Naive thymus-derived CD4-positive, alpha-beta T cell (primary cell): ENCODE data around the gene WRAP73. TPM values are rescaled to one million over a fixed set of nuclear protein-coding genes. Genes with fewer than 3 reads are reported as not detected.

ENCODE experiments used
- ATAC-seq: fragments of 150-1000 bp; cut with Tn5 transposase; 2 replicates; pipeline ENCODE4 v1.10.0; 2021; ENCODE audit warnings: mild to moderate bottlenecking, moderate library complexity
- CTCF ChIA-PET: fragments of 350-600 bp; sonication (Branson Sonifier 250); formaldehyde crosslinking; loops from one replicate; lab custom pipeline; 2021; ENCODE audit warnings: antibody characterized with exemption; lab: Charles Lee
- POLR2A ChIA-PET: fragments of 350-600 bp; sonication (Branson Sonifier 250); formaldehyde crosslinking; loops from one replicate; lab custom pipeline; 2021; ENCODE audit warnings: antibody characterized with exemption, inconsistent platforms; lab: Charles Lee
- DNase-seq, 9 donors: peaks; one replicate each; pipeline versions ENCODE4 v3.0.0 to v3.0.0-alpha.2; 2020 to 2022; ENCODE audit warnings: mixed read lengths in 1 of 9
- H3K27ac ChIP-seq: one replicate; pipeline ENCODE4 v1.7.0; 2013; ENCODE audit warnings: mild to moderate bottlenecking, low read depth, low read length, moderate library complexity
- H3K27me3 ChIP-seq, 2 donors: one replicate each; pipeline ENCODE4 v1.7.0; 2013; ENCODE audit warnings: low read length in 2 of 2, mild to moderate bottlenecking in 2 of 2, moderate library complexity in 2 of 2; ENCODE audit not compliant: control insufficient read depth in 2 of 2, insufficient read depth in 2 of 2
- H3K36me3 ChIP-seq, 3 experiments: 1 replicate in 2 of 3; 2 replicates in 1 of 3; pipeline ENCODE4 v1.7.0; 2013; ENCODE audit warnings: low read length in 3 of 3, mild to moderate bottlenecking in 3 of 3, moderate library complexity in 1 of 3; ENCODE audit not compliant: insufficient read depth in 3 of 3, control insufficient read depth in 2 of 3
- H3K4me1 ChIP-seq, 2 donors: one replicate each; pipeline ENCODE4 v1.7.0; 2013; ENCODE audit warnings: low read length in 2 of 2, mild to moderate bottlenecking in 2 of 2, moderate library complexity in 1 of 2; ENCODE audit not compliant: control insufficient read depth in 2 of 2, insufficient read depth in 2 of 2
- H3K4me3 ChIP-seq: 2 replicates; pipeline ENCODE4 v1.7.0; 2013; ENCODE audit warnings: mild to moderate bottlenecking, low read length
- H3K9me3 ChIP-seq, 3 experiments: 1 replicate in 2 of 3; 2 replicates in 1 of 3; pipeline ENCODE4 v1.7.0; 2013; ENCODE audit warnings: low read length in 3 of 3; ENCODE audit not compliant: control insufficient read depth in 2 of 3
- H3K27ac Mint-ChIP-seq, 9 donors: one replicate each; pipeline ENCODE4 v1.8.0; 2020 to 2022; ENCODE audit warnings: mixed read lengths in 9 of 9, mild to moderate bottlenecking in 8 of 9, moderate library complexity in 5 of 9, inconsistent platforms in 2 of 9
- H3K27me3 Mint-ChIP-seq, 5 donors: one replicate each; pipeline ENCODE4 v1.8.0; 2021 to 2022; ENCODE audit warnings: mixed read lengths in 5 of 5, mild to moderate bottlenecking in 1 of 5
- H3K36me3 Mint-ChIP-seq, 5 donors: one replicate each; pipeline ENCODE4 v1.8.0; 2020 to 2022; ENCODE audit warnings: mixed read lengths in 5 of 5, mild to moderate bottlenecking in 3 of 5, inconsistent platforms in 1 of 5
- H3K4me1 Mint-ChIP-seq, 7 donors: one replicate each; pipeline ENCODE4 v1.8.0; 2020 to 2022; ENCODE audit warnings: mixed read lengths in 7 of 7, mild to moderate bottlenecking in 3 of 7, inconsistent platforms in 1 of 7
- H3K4me3 Mint-ChIP-seq, 10 donors: one replicate each; pipeline ENCODE4 v1.8.0; 2020 to 2022; ENCODE audit warnings: mild to moderate bottlenecking in 10 of 10, mixed read lengths in 10 of 10, moderate library complexity in 6 of 10, inconsistent platforms in 2 of 10
- H3K9me3 Mint-ChIP-seq, 11 donors: one replicate each; pipeline ENCODE4 v1.8.0; 2020 to 2022; ENCODE audit warnings: mixed read lengths in 11 of 11, mild to moderate bottlenecking in 4 of 11, inconsistent platforms in 1 of 11, moderate library complexity in 1 of 11
- intact Hi-C, 2 donors: fragments of 100-400 bp; cut with micrococcal nuclease; formaldehyde crosslinking; loops; one replicate each; pipeline ENCODE4 v1.15.1; 2023
- polyA plus RNA-seq, 2 donors: library from polyadenylated mRNA; unstranded; fragments of 300-500 nt; fragmentation: Illumina TruSeq; gene quantifications; one replicate each; pipeline ENCODE4 v1.2.3, GENCODE V29; 2021
- total RNA-seq, 6 experiments: library from RNA in 5 of 6; stranded (reverse) in 5 of 6; gene quantifications; 1 replicate in 5 of 6; 2 replicates in 1 of 6; pipeline ENCODE4 v1.2.3 and lab custom pipeline; 2021 to 2026

The WRAP73 gene
- total and polyA plus RNA-seq, 7 experiments from 2014 or later, result 25.5 to 42.0 (median 36.3) TPM

- H3K4me1 Mint-ChIP-seq, result peaks cover 0 to 6% (median 0%) of the 10 kb centered on the region in 7 donors
- no peak for ATAC-seq
- ChIA-PET CTCF (no interaction called here), POLR2A (no interaction called here)
- intact Hi-C loops, result no loop called here
- DNase-seq, result no peak
- Histone ChIP-seq H3K4me3 (no peak overlapping the region), H3K4me1 (no peaks in the 10 kb centered on the region), H3K27ac (no peak overlapping the region), H3K9me3 (no peaks in the 10 kb centered on the region), H3K27me3 (no peaks in the 10 kb centered on the region), H3K36me3 (no peaks in the 10 kb centered on the region)
- H3K27ac Mint-ChIP-seq, result no peak overlapping the region
- H3K36me3 Mint-ChIP-seq, result no peaks in the 10 kb centered on the region
- H3K9me3 Mint-ChIP-seq, result no peaks in the 10 kb centered on the region
- peaks cover 0 to 19% (median 5%) of the 10 kb centered on the region in 5 donors for H3K27me3 Mint-ChIP-seq
- H3K4me3 Mint-ChIP-seq, result no peak overlapping the region
Observed at GRCh38 chr1:3669421-3669821, 19.5 kb upstream of the WRAP73 start.

- H3K36me3 ChIP-seq, result no peaks in the 10 kb centered on the region
- H3K4me1 Mint-ChIP-seq, result peaks cover 0 to 6% (median 0%) of the 10 kb centered on the region in 7 donors
- no peaks in the 10 kb centered on the region for H3K9me3 Mint-ChIP-seq
- no peaks in the 10 kb centered on the region for H3K9me3 ChIP-seq
- H3K27ac Mint-ChIP-seq, result no peak overlapping the region
- H3K27me3 ChIP-seq, result no peaks in the 10 kb centered on the region
- CTCF ChIA-PET, result interaction anchor here (0.6 kb wide), 1 partner anchor 244 kb away, joined by 3 read pairs; no protein-coding TSS in a partner anchor
- peaks cover 0 to 19% (median 5%) of the 10 kb centered on the region in 5 donors for H3K27me3 Mint-ChIP-seq
- no peak overlapping the region for H3K4me3 ChIP-seq
- DNase-seq, result no peak
- no peak overlapping the region for H3K4me3 Mint-ChIP-seq
- no peaks in the 10 kb centered on the region for H3K36me3 Mint-ChIP-seq
- H3K27ac ChIP-seq, result no peak overlapping the region
- no peaks in the 10 kb centered on the region for H3K4me1 ChIP-seq
- peak; percentile 55 for ATAC-seq
- POLR2A ChIA-PET, result no interaction called here
- intact Hi-C loops, result no loop called here
Observed at GRCh38 chr1:3668585-3669300, 18.8 kb upstream of the WRAP73 start.

GRCh38 chr1:3668148-3668547 lies 18.2 kb upstream of the WRAP73 start:
- ATAC-seq, result no peak

GRCh38 chr1:3664700-3665375 lies 14.9 kb upstream of the WRAP73 start:
- no peak overlapping the region for H3K27ac ChIP-seq
- intact Hi-C loops, result no loop called here
- CTCF ChIA-PET, result no interaction called here
- no peaks in the 10 kb centered on the region for H3K27me3 ChIP-seq
- H3K36me3 ChIP-seq, result no peaks in the 10 kb centered on the region
- no peak for DNase-seq
- H3K36me3 Mint-ChIP-seq, result no peaks in the 10 kb centered on the region
- H3K4me1 ChIP-seq, result no peaks in the 10 kb centered on the region
- H3K27ac Mint-ChIP-seq, result no peak overlapping the region
- POLR2A ChIA-PET, result no interaction called here
- peaks cover 0 to 3% (median 0%) of the 10 kb centered on the region in 7 donors for H3K4me1 Mint-ChIP-seq
- no peak overlapping the region for H3K4me3 ChIP-seq
- no peaks in the 10 kb centered on the region for H3K9me3 Mint-ChIP-seq
- no peak overlapping the region for H3K4me3 Mint-ChIP-seq
- H3K9me3 ChIP-seq, result no peaks in the 10 kb centered on the region
- ATAC-seq, result no peak
- H3K27me3 Mint-ChIP-seq, result peaks cover 0 to 13% (median 8%) of the 10 kb centered on the region in 5 donors

More at GRCh38 chr1:3668148-3668547, 18.2 kb upstream of the WRAP73 start:
- H3K4me1 Mint-ChIP-seq, result peaks cover 0 to 3% (median 0%) of the 10 kb centered on the region in 7 donors
- no peaks in the 10 kb centered on the region for H3K36me3 ChIP-seq
- no peak for DNase-seq
- H3K4me1 ChIP-seq, result no peaks in the 10 kb centered on the region
- H3K36me3 Mint-ChIP-seq, result no peaks in the 10 kb centered on the region
- intact Hi-C loops, result no loop called here
- POLR2A ChIA-PET, result no interaction called here
- CTCF ChIA-PET, result no interaction called here
- H3K4me3 ChIP-seq, result no peak overlapping the region
- no peaks in the 10 kb centered on the region for H3K9me3 ChIP-seq
- no peaks in the 10 kb centered on the region for H3K9me3 Mint-ChIP-seq
- H3K27me3 ChIP-seq, result no peaks in the 10 kb centered on the region
- H3K27me3 Mint-ChIP-seq, result peaks cover 0 to 14% (median 5%) of the 10 kb centered on the region in 5 donors
- no peak overlapping the region for H3K27ac ChIP-seq
- H3K4me3 Mint-ChIP-seq, result no peak overlapping the region
- H3K27ac Mint-ChIP-seq, result peak overlapping the region in 1 of 9 donors; percentile 4

GRCh38 chr1:3663999-3664699 lies 14.2 kb upstream of the WRAP73 start:
- no peaks in the 10 kb centered on the region for H3K9me3 Mint-ChIP-seq
- H3K4me3 Mint-ChIP-seq, result no peak overlapping the region
- POLR2A ChIA-PET, result no interaction called here
- H3K27me3 ChIP-seq, result no peaks in the 10 kb centered on the region
- H3K4me3 ChIP-seq, result no peak overlapping the region
- H3K36me3 ChIP-seq, result no peaks in the 10 kb centered on the region
- ATAC-seq (no peak), DNase-seq (no peak)
- H3K27ac Mint-ChIP-seq, result no peak overlapping the region
- no peaks in the 10 kb centered on the region for H3K36me3 Mint-ChIP-seq
- H3K27ac ChIP-seq, result no peak overlapping the region
- CTCF ChIA-PET, result no interaction called here
- H3K9me3 ChIP-seq, result no peaks in the 10 kb centered on the region
- H3K4me1 ChIP-seq, result no peaks in the 10 kb centered on the region
- H3K4me1 Mint-ChIP-seq, result peaks cover 0 to 3% (median 0%) of the 10 kb centered on the region in 7 donors
- intact Hi-C loops, result no loop called here
- H3K27me3 Mint-ChIP-seq, result peaks cover 0 to 15% (median 10%) of the 10 kb centered on the region in 5 donors

GRCh38 chr1:3662080-3662671 lies 12.3 kb upstream of the WRAP73 start:
- ChIA-PET CTCF (no interaction called here), POLR2A (no interaction called here)
- Mint-ChIP-seq H3K27ac (no peak overlapping the region), H3K27me3 (peaks cover under 1 to 19% (median 15%) of the 10 kb centered on the region in 5 donors), H3K36me3 (no peaks in the 10 kb centered on the region), H3K4me3 (no peak overlapping the region), H3K9me3 (no peaks in the 10 kb centered on the region), H3K4me1 (peaks cover 0 to 3% (median 0%) of the 10 kb centered on the region in 7 donors)
- no peak for DNase-seq
- no peaks in the 10 kb centered on the region for H3K4me1 ChIP-seq
- no peaks in the 10 kb centered on the region for H3K9me3 ChIP-seq
- ATAC-seq, result no peak
- no peaks in the 10 kb centered on the region for H3K27me3 ChIP-seq
- no peaks in the 10 kb centered on the region for H3K36me3 ChIP-seq
- intact Hi-C loops, result no loop called here
- H3K27ac ChIP-seq, result no peak overlapping the region
- H3K4me3 ChIP-seq, result no peak overlapping the region
